Liver (tissue), 9 donors: ENCODE results near the gene RBM33. TPM values are rescaled to one million over a fixed set of nuclear protein-coding genes. Genes with fewer than 3 reads are reported as not detected.

ENCODE experiments used
- DNase-seq: peaks from one replicate; pipeline ENCODE4 v3.0.0-alpha.2; 2017; ENCODE audit warnings: low spot score
- H3K27ac ChIP-seq, 2 donors: one replicate each; pipeline ENCODE4 v1.7.0; 2013; ENCODE audit warnings: inconsistent platforms in 2 of 2, low read length in 2 of 2, control low read depth in 1 of 2, low read depth in 1 of 2, mild to moderate bottlenecking in 1 of 2
- H3K27me3 ChIP-seq, 4 donors: one replicate each; pipeline versions ENCODE4 v1.6.1 to v1.7.0; 2013; ENCODE audit warnings: low read length in 3 of 4, inconsistent platforms in 1 of 4, mild to moderate bottlenecking in 1 of 4, moderate library complexity in 1 of 4; ENCODE audit not compliant: control insufficient read depth in 4 of 4, insufficient read depth in 4 of 4
- H3K36me3 ChIP-seq, 4 donors: one replicate each; pipeline versions ENCODE4 v1.6.1 to v1.7.0; 2013; ENCODE audit warnings: low read length in 3 of 4, mild to moderate bottlenecking in 3 of 4, low read depth in 1 of 4, moderate library complexity in 1 of 4; ENCODE audit not compliant: control insufficient read depth in 4 of 4, insufficient read depth in 3 of 4
- H3K4me1 ChIP-seq, 4 donors: one replicate each; pipeline versions ENCODE4 v1.6.1 to v1.7.0; 2013; ENCODE audit warnings: low read length in 3 of 4, mild to moderate bottlenecking in 3 of 4, moderate library complexity in 1 of 4; ENCODE audit not compliant: control insufficient read depth in 4 of 4, insufficient read depth in 4 of 4
- H3K4me3 ChIP-seq, 3 donors: one replicate each; pipeline versions ENCODE4 v1.6.1 to v1.7.0; 2013; ENCODE audit warnings: low read length in 3 of 3, control low read depth in 1 of 3, low read depth in 1 of 3, mild to moderate bottlenecking in 1 of 3
- H3K9ac ChIP-seq, 2 donors: one replicate each; pipeline ENCODE4 v1.7.0; 2013; ENCODE audit warnings: low read length in 2 of 2, mild to moderate bottlenecking in 2 of 2, moderate library complexity in 2 of 2, control low read depth in 1 of 2, low read depth in 1 of 2
- H3K9me3 ChIP-seq, 4 donors: one replicate each; pipeline versions ENCODE4 v1.6.1 to v1.7.0; 2013; ENCODE audit warnings: low read length in 3 of 4; ENCODE audit not compliant: control insufficient read depth in 4 of 4
- ATF3 ChIP-seq: IDR thresholded peaks from 2 replicates; pipeline ENCODE4 v1.6.1; 2016; ENCODE audit warnings: antibody characterized with exemption
- CTCF ChIP-seq: fragments of 150-350 bp; IDR thresholded peaks from 2 replicates; pipeline ENCODE4 v1.5.1; 2017; ENCODE audit warnings: improper control_type of control experiment, low read depth, low read length; ENCODE audit not compliant: missing input control
- EGR1 ChIP-seq, 2 donors: IDR thresholded peaks; 2 replicates each; pipeline ENCODE4 v1.6.1; 2016 to 2018; ENCODE audit warnings: antibody characterized with exemption in 2 of 2, low read depth in 2 of 2
- FOXA1 ChIP-seq: IDR thresholded peaks from 2 replicates; pipeline ENCODE4 v1.6.1; 2016; ENCODE audit warnings: antibody characterized with exemption
- FOXA2 ChIP-seq: IDR thresholded peaks from 2 replicates; pipeline ENCODE4 v1.6.1; 2016; ENCODE audit warnings: antibody characterized with exemption
- GABPA ChIP-seq, 2 donors: IDR thresholded peaks in 1 of 2; conservative IDR thresholded peaks in 1 of 2; 2 replicates each; pipeline ENCODE4 v1.6.1; 2016; ENCODE audit warnings: antibody characterized with exemption in 2 of 2, mild to moderate bottlenecking in 1 of 2, moderate library complexity in 1 of 2
- HNF4A ChIP-seq, 2 donors: conservative IDR thresholded peaks; 2 replicates each; pipeline ENCODE4 v1.6.1; 2016; ENCODE audit warnings: antibody characterized with exemption in 2 of 2, mild to moderate bottlenecking in 2 of 2
- HNF4G ChIP-seq: IDR thresholded peaks from 2 replicates; pipeline ENCODE4 v1.6.1; 2016; ENCODE audit warnings: antibody characterized with exemption
- JUND ChIP-seq, 2 donors: IDR thresholded peaks; 2 replicates each; pipeline ENCODE4 v1.6.1; 2016; ENCODE audit warnings: antibody characterized with exemption in 2 of 2
- MAX ChIP-seq: IDR thresholded peaks from 2 replicates; pipeline ENCODE4 v1.6.1; 2016; ENCODE audit warnings: antibody characterized with exemption
- NR2F2 ChIP-seq: IDR thresholded peaks from 2 replicates; pipeline ENCODE4 v1.6.1; 2016; ENCODE audit warnings: antibody characterized with exemption
- RAD21 ChIP-seq, 2 donors: IDR thresholded peaks; 2 replicates each; pipeline ENCODE4 v1.6.1; 2016; ENCODE audit warnings: antibody characterized with exemption in 2 of 2, mild to moderate bottlenecking in 2 of 2
- REST ChIP-seq: IDR thresholded peaks from 2 replicates; pipeline ENCODE4 v1.6.1; 2016; ENCODE audit warnings: antibody characterized with exemption, mild to moderate bottlenecking
- RXRA ChIP-seq, 2 donors: IDR thresholded peaks; 2 replicates each; pipeline ENCODE4 v1.6.1; 2017 to 2018; ENCODE audit warnings: antibody characterized with exemption in 2 of 2, mild to moderate bottlenecking in 1 of 2
- SP1 ChIP-seq: IDR thresholded peaks from 2 replicates; pipeline ENCODE4 v1.6.1; 2018; ENCODE audit warnings: antibody characterized with exemption, mild to moderate bottlenecking
- TAF1 ChIP-seq: conservative IDR thresholded peaks from 2 replicates; pipeline ENCODE4 v1.6.1; 2016; ENCODE audit warnings: antibody characterized with exemption, mild to moderate bottlenecking
- YY1 ChIP-seq: IDR thresholded peaks from 2 replicates; pipeline ENCODE4 v1.6.1; 2016; ENCODE audit warnings: antibody characterized with exemption, mild to moderate bottlenecking
- ZBTB33 ChIP-seq: IDR thresholded peaks from 2 replicates; pipeline ENCODE4 v1.6.1; 2016; ENCODE audit warnings: antibody characterized with exemption
- WGBS: extraction: QIAGEN DNeasy Blood & Tissue Kit; methylation state at CpG from one replicate; pipeline ENCODE4 v1.1.7; 2013; 5-methylcytosine and 5-hydroxymethylcytosine counted together
- polyA plus RNA-seq, 2 donors: library from polyadenylated mRNA; stranded (reverse) in 1 of 2; unstranded in 1 of 2; fragments of 200-250 nt in 1 of 2; fragments of >200 nt in 1 of 2; fragmentation: Nextera tagmentation in 1 of 2; extraction: Ambion mirVana in 1 of 2; gene quantifications; one replicate each; pipeline versions ENCODE4 v1.2.1 to v1.2.3, GENCODE V29; 2013 to 2015
- total RNA-seq, 2 donors: library from RNA; depleted of rRNA; stranded (reverse); fragments of >200 nt; gene quantifications; one replicate each; pipeline ENCODE4 v1.2.3, GENCODE V29; 2014
- donor health status: healthy.
- donor health status: healthy.
- donor health status: healthy.
- donor health status: healthy.
- donor health status: healthy.

The RBM33 gene
- total and polyA plus RNA-seq, 4 donors: 7.8 to 48.9 (median 28.2) TPM

GRCh38 chr7:155731380-155731779, 86.9 kb downstream of the RBM33 start:
- WGBS: 34% methylated on average over 3 of the region's 3 CpGs

More at GRCh38 chr7:155731380-155731779, 86.9 kb downstream of the RBM33 start:
- Histone ChIP-seq H3K4me3 (no peak overlapping the region), H3K9me3 (no peaks in the 10 kb centered on the region), H3K27ac (peak overlapping the region; percentile 9 to 21), H3K4me1 (peaks cover 4 to 29% (median 12%) of the 10 kb centered on the region in 4 donors), H3K36me3 (peaks cover 0 to 13% (median 5%) of the 10 kb centered on the region in 4 donors), H3K27me3 (no peaks in the 10 kb centered on the region), H3K9ac (no peak overlapping the region)
- TF ChIP-seq HNF4A (conservative IDR thresholded peaks at IDR 0.05) (peak in 1 of 2 donors; percentile 39), MAX (no peak), HNF4G (no peak), FOXA2 (no peak), TAF1 (no peak), YY1 (peak; percentile 38), CTCF (no peak), RAD21 (IDR thresholded peaks at IDR 0.05) (no peak), SP1 (no peak), REST (no peak), JUND (IDR thresholded peaks at IDR 0.05) (no peak), ZBTB33 (no peak), GABPA (IDR thresholded peaks at IDR 0.05 in 1 of 2, conservative IDR thresholded peaks at IDR 0.05 in 1 of 2) (no peak), ATF3 (no peak), RXRA (IDR thresholded peaks at IDR 0.05) (peak in 1 of 2 donors; percentile 30), NR2F2 (no peak), EGR1 (IDR thresholded peaks at IDR 0.05; ENCODE audit: low read depth in 2 of 2) (no peak), FOXA1 (no peak)
- no peak for DNase-seq
